Astrocyte of the cerebellum (primary cell): ENCODE data around the gene ARHGEF16.

Experiments
- DNase-seq: peaks from one replicate; pipeline ENCODE4 v3.0.0-alpha.2; 2011; ENCODE audit warnings: low read depth
- H3K4me3 ChIP-seq: 2 replicates; pipeline ENCODE4 v1.5.1; 2011; ENCODE audit warnings: mild to moderate bottlenecking, low read depth, low read length, moderate library complexity
- in situ Hi-C: cut with HindIII; loops from 2 replicates; pipeline ENCODE4 v1.10.0; 2017; ENCODE audit warnings: low sequenced_read_pairs
- TF ChIP-seq, protein P1 (sequence below): IDR thresholded peaks from 2 replicates; pipeline ENCODE4 v1.5.1; 2012; ENCODE audit warnings: low read length, low read depth, moderate library complexity, mild to moderate bottlenecking; ENCODE audit errors: missing control alignments

ARHGEF16 gene

DNA sequence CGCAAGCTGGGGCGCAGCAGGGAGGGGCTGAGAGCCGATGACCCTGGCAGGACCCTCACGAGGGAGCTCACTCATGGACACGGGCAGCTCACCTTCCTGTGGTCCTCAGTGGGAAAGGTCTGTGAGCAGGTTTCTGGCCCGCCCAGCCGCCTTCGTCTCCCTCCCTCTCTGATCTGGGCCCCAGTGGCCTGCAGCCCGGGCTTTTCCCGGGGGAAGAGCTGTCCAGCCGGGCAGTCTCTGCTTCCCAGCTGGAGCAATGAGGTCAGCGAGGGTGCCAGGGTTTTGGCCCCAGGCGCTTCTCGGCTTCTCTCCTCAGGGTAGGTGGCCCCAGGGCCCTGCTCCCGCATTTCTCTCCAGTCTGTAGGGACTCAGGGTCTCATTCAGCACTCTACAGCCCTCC lies 22.2 kb upstream of the ARHGEF16 start:
- in situ Hi-C loops, result no loop called here
- TF ChIP-seq, protein P1, sequence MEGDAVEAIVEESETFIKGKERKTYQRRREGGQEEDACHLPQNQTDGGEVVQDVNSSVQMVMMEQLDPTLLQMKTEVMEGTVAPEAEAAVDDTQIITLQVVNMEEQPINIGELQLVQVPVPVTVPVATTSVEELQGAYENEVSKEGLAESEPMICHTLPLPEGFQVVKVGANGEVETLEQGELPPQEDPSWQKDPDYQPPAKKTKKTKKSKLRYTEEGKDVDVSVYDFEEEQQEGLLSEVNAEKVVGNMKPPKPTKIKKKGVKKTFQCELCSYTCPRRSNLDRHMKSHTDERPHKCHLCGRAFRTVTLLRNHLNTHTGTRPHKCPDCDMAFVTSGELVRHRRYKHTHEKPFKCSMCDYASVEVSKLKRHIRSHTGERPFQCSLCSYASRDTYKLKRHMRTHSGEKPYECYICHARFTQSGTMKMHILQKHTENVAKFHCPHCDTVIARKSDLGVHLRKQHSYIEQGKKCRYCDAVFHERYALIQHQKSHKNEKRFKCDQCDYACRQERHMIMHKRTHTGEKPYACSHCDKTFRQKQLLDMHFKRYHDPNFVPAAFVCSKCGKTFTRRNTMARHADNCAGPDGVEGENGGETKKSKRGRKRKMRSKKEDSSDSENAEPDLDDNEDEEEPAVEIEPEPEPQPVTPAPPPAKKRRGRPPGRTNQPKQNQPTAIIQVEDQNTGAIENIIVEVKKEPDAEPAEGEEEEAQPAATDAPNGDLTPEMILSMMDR, result no peak
- no peak overlapping the region for H3K4me3 ChIP-seq
- DNase-seq, result no peak

DNA sequence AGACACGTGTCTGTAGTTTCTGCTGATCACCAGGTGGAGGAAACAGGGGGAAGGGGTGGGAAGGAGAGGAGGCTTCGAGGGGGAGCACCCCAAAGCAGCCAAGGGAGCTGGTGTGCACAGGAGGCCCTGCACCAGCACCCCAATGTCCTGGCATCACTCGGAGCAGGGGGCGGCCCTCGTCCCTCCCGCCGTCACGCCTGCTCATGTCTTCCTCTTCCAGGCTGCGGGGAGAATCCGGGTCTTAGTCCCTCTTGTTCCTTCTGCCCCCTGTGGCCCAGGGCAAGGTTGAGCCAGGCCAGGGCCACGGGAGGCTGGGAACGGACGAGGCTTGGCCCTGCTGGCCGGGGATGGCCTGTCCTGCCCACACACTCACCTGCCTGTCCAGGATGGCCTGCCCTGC lies 21.4 kb upstream of the ARHGEF16 start:
- TF ChIP-seq, protein P1, result no peak
- DNase-seq, result no peak
- in situ Hi-C loops, result no loop called here
- no peak overlapping the region for H3K4me3 ChIP-seq

DNA sequence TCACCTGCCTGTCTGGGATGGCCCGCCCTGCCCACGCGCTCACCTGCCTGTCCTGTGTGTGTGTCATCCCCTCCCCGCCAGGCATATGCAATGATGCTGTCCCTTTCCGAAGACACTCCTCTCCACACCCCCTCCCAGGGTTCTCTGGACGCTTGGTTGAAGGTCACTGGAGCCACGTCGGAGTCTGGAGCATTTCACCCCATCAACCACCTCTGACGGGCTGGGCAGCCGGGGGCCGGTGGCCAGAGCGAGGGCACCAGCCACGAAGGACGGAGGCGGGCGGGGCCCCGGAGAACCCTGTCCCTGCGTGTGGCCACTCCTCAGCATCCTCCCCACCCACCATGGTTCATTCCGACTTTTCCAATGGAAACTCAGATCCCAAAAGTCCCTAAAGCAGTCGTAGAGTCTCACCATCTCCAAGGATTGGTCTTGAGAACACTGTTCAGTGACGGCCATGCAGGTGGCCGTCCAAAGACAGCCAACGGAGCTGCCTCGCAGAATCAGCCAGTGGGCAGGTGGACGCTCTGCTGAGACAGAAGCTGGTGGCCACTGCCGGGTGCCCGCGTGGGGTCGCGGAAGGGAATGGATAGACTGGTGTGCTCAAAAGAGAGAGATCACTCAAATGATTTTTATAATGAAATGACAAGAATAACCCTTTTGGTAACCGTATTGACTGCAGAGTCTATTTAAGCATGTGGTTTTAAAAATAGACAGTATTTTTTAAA lies 20.7 kb upstream of the ARHGEF16 start:
- H3K4me3 ChIP-seq, result no peak overlapping the region
- no peak for DNase-seq
- TF ChIP-seq, protein P1, result no peak
- in situ Hi-C loops, result no loop called here

DNA sequence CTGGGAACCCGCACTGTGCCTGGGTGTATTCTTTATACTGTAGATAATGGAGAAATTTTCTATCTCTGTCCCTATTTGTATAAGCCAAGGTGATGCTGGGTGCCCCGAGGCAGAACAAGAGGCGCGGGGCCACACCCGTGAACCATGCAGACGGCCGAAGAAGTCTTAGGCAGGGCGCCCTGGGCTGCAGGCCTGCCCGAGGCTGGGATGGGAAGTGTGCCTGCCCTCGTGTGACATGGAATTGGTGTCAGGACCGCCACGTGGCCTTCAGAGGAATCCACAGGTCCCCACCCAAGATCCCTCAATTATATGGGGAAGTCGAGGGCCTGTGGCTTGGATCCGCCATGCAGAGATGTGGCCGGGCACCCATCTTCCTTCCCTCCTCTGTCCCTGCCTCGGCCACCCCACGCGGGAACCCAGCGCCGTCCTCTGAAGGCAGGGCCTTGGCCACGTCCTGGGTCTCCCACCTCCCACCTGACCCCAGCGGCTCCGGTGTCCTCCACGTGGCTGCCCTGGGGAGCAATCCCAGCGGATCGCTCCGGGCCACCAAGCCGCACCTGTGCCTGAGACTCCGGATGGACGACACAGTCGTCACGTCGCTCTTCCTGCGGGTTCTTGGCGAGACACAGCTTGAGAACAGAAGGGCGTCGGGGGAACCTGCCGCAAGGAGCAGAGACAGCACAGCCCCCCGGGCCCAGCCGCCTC lies 19.9 kb upstream of the ARHGEF16 start:
- in situ Hi-C loops, result no loop called here
- no peak overlapping the region for H3K4me3 ChIP-seq
- TF ChIP-seq, protein P1, result no peak
- DNase-seq, result no peak

DNA sequence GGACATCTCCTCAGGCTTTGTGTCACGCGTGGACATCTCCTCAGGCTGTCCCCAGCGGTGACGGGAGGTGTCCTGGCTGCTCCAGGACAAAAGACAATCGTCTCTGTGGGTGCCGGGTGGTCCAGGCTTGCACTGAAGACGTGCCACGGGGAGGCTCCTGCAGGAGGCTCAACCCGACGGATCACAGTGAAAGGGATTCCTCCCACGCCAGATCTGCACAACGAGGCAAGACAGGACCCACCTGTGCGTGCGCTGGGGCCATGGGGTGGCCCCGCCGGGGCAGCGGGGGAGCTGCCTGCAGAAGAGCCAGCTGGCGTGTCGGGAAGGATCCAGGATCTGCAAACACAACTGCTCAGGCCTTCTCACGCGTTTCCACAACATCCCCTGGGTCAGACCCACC lies 18.8 kb upstream of the ARHGEF16 start:
- in situ Hi-C loops, result no loop called here
- no peak for DNase-seq
- TF ChIP-seq, protein P1, result no peak
- no peak overlapping the region for H3K4me3 ChIP-seq

DNA sequence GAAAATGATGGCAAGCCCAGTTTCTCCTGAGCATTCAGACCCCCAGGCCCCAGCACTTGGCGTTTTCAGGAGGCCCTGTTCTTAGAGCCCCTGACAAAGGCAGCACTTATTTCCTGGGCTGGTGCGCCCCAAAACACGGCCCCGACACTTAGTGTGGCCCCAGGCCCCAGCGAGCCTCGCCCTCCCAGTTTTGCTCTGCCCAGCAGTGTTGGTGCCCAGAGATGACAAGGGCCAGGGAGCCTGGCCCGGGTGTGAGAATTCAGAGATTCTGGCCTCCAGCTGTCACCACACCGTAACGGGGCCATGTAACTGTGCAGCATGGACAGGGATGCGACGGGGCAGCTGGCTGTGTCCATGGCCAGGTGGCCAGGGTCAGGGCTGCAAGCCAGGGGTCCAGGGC lies 18.0 kb upstream of the ARHGEF16 start:
- TF ChIP-seq, protein P1, result no peak
- in situ Hi-C loops, result no loop called here
- no peak for DNase-seq
- H3K4me3 ChIP-seq, result no peak overlapping the region
